H1 (cell line): ENCODE measurements around the gene ADGRV1. TPM values are rescaled to one million over a fixed set of nuclear protein-coding genes. Genes with fewer than 3 reads are reported as not detected.
A peak's percentile ranks its signal among the peaks of the same experiment; 100 is the strongest.

Experiments
- CTCF ChIA-PET: fragments of 300-600 bp; sonication (Branson Sonifier 250); formaldehyde crosslinking; loops from one replicate; lab custom pipeline; 2021; ENCODE audit not compliant: partially characterized antibody; lab: Charles Lee
- POLR2A ChIA-PET: fragments of 300-600 bp; sonication (Branson Sonifier 250); formaldehyde crosslinking; loops from one replicate; lab custom pipeline; 2021; ENCODE audit warnings: inconsistent platforms; ENCODE audit not compliant: partially characterized antibody; lab: Charles Lee
- DNase-seq, 2 experiments: peaks; one replicate each; pipeline versions ENCODE4 v3.0.0 to v3.0.0-alpha.2; 2010 to 2022; ENCODE audit warnings: low spot score in 2 of 2, low read depth in 1 of 2, mixed read lengths in 1 of 2
- FAIRE-seq: peaks from 2 replicates; lab custom pipeline; 2011; peaks lifted over from hg19 to GRCh38; lab: Jason Lieb, UNC
- H2AFZ ChIP-seq: 2 replicates; pipeline ENCODE4 v1.8.1; 2012; ENCODE audit warnings: low read length, inconsistent platforms
- H2AK5ac ChIP-seq: 2 replicates; pipeline ENCODE4 v1.6.1; 2013; ENCODE audit warnings: low read depth, low read length
- H2BK120ac ChIP-seq: replicated peaks from 2 replicates; pipeline ENCODE3; 2013; ENCODE audit warnings: low read depth, low read length, inconsistent platforms
- H2BK12ac ChIP-seq: 2 replicates; pipeline ENCODE4 v1.6.1; 2013; ENCODE audit warnings: low read depth, low read length
- H2BK15ac ChIP-seq: 2 replicates; pipeline ENCODE4 v1.6.1; 2013; ENCODE audit warnings: low read length
- H2BK20ac ChIP-seq: 2 replicates; pipeline ENCODE4 v1.6.1; 2013; ENCODE audit warnings: low read length
- H2BK5ac ChIP-seq: 2 replicates; pipeline ENCODE4 v1.6.1; 2013; ENCODE audit warnings: low read depth, low read length
- H3K14ac ChIP-seq: 2 replicates; pipeline ENCODE4 v1.6.1; 2013; ENCODE audit warnings: inconsistent platforms; ENCODE audit not compliant: insufficient read length
- H3K18ac ChIP-seq: 2 replicates; pipeline ENCODE4 v1.6.1; 2013; ENCODE audit warnings: low read length; ENCODE audit errors: extremely low read depth
- H3K23ac ChIP-seq: 2 replicates; pipeline ENCODE4 v1.6.1; 2013; ENCODE audit warnings: inconsistent platforms; ENCODE audit not compliant: insufficient read length
- H3K23me2 ChIP-seq: 2 replicates; pipeline ENCODE4 v1.6.1; 2013; ENCODE audit warnings: low read depth, low read length
- H3K27ac ChIP-seq: 2 replicates; pipeline ENCODE4 v1.6.1; 2011; ENCODE audit warnings: low read depth, low read length, inconsistent platforms
- H3K27me3 ChIP-seq, 4 experiments: replicated peaks in 1 of 4; 1 replicate in 1 of 4; 2 replicates in 3 of 4; pipeline versions ENCODE4 v1.6.1 to v1.8.1; 2011 to 2013; ENCODE audit warnings: low read length in 3 of 4, mild to moderate bottlenecking in 3 of 4, inconsistent platforms in 2 of 4, mixed read lengths in 2 of 4, moderate library complexity in 1 of 4; ENCODE audit not compliant: control insufficient read depth in 3 of 4, insufficient read depth in 3 of 4; ENCODE audit errors: extremely low read depth in 1 of 4
- H3K36me3 ChIP-seq, 4 experiments: 2 replicates each; pipeline versions ENCODE4 v1.6.1 to v1.8.1; 2011 to 2013; ENCODE audit warnings: mild to moderate bottlenecking in 4 of 4, low read length in 3 of 4, moderate library complexity in 2 of 4, control low read depth in 1 of 4, inconsistent platforms in 1 of 4; ENCODE audit not compliant: insufficient read depth in 4 of 4, control insufficient read depth in 2 of 4
- H3K4ac ChIP-seq: replicated peaks from 2 replicates; pipeline ENCODE3; 2013; ENCODE audit warnings: low read length, low read depth, mixed read lengths, inconsistent platforms; ENCODE audit not compliant: insufficient read length
- H3K4me1 ChIP-seq, 4 experiments: replicated peaks in 1 of 4; 1 replicate in 1 of 4; 2 replicates in 3 of 4; pipeline versions ENCODE4 v1.6.1 to v1.8.1; 2011 to 2013; ENCODE audit warnings: low read length in 3 of 4, inconsistent platforms in 2 of 4, mixed read lengths in 1 of 4; ENCODE audit not compliant: insufficient read depth in 4 of 4, control insufficient read depth in 3 of 4
- H3K4me2 ChIP-seq, 2 experiments: 2 replicates each; pipeline versions ENCODE4 v1.6.1 to v1.8.1; 2011 to 2013; ENCODE audit warnings: low read depth in 2 of 2, low read length in 2 of 2, control low read depth in 1 of 2, inconsistent platforms in 1 of 2, mild to moderate bottlenecking in 1 of 2; ENCODE audit not compliant: insufficient read depth in 1 of 2
- H3K4me3 ChIP-seq, 4 experiments: fragments of 200-600, 300-600 bp in 1 of 4; sonication (generic), shearing (Covaris generic), sonication (Bioruptor Twin) in 1 of 4; 2 replicates each; pipeline versions ENCODE4 v1.5.1 to v1.8.1; 2011 to 2016; ENCODE audit warnings: low read length in 4 of 4, low read depth in 3 of 4, control low read depth in 2 of 4, inconsistent platforms in 2 of 4, mild to moderate bottlenecking in 2 of 4, mixed read lengths in 1 of 4, moderate library complexity in 1 of 4; ENCODE audit not compliant: insufficient read depth in 2 of 4; ENCODE audit errors: extremely low read depth in 1 of 4
- H3K56ac ChIP-seq: replicated peaks from 2 replicates; pipeline ENCODE3; 2013; ENCODE audit warnings: low read depth, mild to moderate bottlenecking, mixed read lengths, low read length, inconsistent platforms; ENCODE audit not compliant: insufficient read length
- H3K79me1 ChIP-seq: 2 replicates; pipeline ENCODE4 v1.6.1; 2013; ENCODE audit warnings: low read depth, low read length, control low read depth
- H3K79me2 ChIP-seq, 2 experiments: 2 replicates each; pipeline versions ENCODE4 v1.6.1 to v1.8.1; 2012 to 2013; ENCODE audit warnings: low read length in 2 of 2, mild to moderate bottlenecking in 2 of 2, inconsistent platforms in 1 of 2; ENCODE audit not compliant: insufficient read depth in 2 of 2, control insufficient read depth in 1 of 2
- H3K9ac ChIP-seq, 4 experiments: replicated peaks in 1 of 4; 1 replicate in 1 of 4; 2 replicates in 3 of 4; pipeline versions ENCODE4 v1.6.1 to v1.8.1; 2011 to 2013; ENCODE audit warnings: low read depth in 3 of 4, low read length in 3 of 4, control low read depth in 2 of 4, mild to moderate bottlenecking in 2 of 4, moderate library complexity in 2 of 4, inconsistent platforms in 1 of 4; ENCODE audit errors: extremely low read depth in 1 of 4
- H3K9me3 ChIP-seq, 2 experiments: 2 replicates each; pipeline versions ENCODE4 v1.6.1 to v1.8.1; 2012 to 2013; ENCODE audit warnings: mild to moderate bottlenecking in 2 of 2, moderate library complexity in 2 of 2, control low read depth in 1 of 2, inconsistent platforms in 1 of 2, low read depth in 1 of 2, low read length in 1 of 2, mixed read lengths in 1 of 2; ENCODE audit not compliant: insufficient read depth in 2 of 2
- H4K20me1 ChIP-seq, 2 experiments: replicated peaks in 1 of 2; 2 replicates each; pipeline versions ENCODE3 to v1.8.1; 2011 to 2013; ENCODE audit warnings: inconsistent platforms in 2 of 2, low read length in 2 of 2, mild to moderate bottlenecking in 1 of 2; ENCODE audit not compliant: insufficient read depth in 2 of 2, control insufficient read depth in 1 of 2
- H4K5ac ChIP-seq: 2 replicates; pipeline ENCODE4 v1.6.1; 2013; ENCODE audit warnings: low read length, low read depth, mixed read lengths, inconsistent platforms; ENCODE audit not compliant: insufficient read length
- H4K8ac ChIP-seq: 2 replicates; pipeline ENCODE4 v1.8.0; 2013; ENCODE audit warnings: mild to moderate bottlenecking, moderate library complexity, low read length, inconsistent platforms; ENCODE audit not compliant: insufficient read depth; ENCODE audit errors: extremely low read depth
- H4K91ac ChIP-seq: replicated peaks from 2 replicates; pipeline ENCODE3; 2013; ENCODE audit warnings: low read length, mixed read lengths, inconsistent platforms; ENCODE audit not compliant: insufficient read length
- CHD1 ChIP-seq: IDR thresholded peaks from 2 replicates; pipeline ENCODE4 v1.6.1; 2012; ENCODE audit warnings: low read depth, low read length, improper control_type of control experiment
- EZH2 ChIP-seq: fragments of 200-600 bp; sonication (generic); IDR thresholded peaks from 2 replicates; pipeline ENCODE4 v1.7.1; 2012; ENCODE audit warnings: low read depth, mild to moderate bottlenecking, moderate library complexity, low read length, inconsistent platforms; ENCODE audit not compliant: severe bottlenecking
- KDM1A ChIP-seq: fragments of 200-600, 300-600 bp; sonication (generic); IDR thresholded peaks from 2 replicates; pipeline ENCODE4 v1.7.1; 2016; ENCODE audit warnings: mild to moderate bottlenecking, low read length, borderline replicate concordance
- POLR2A ChIP-seq, 2 experiments: IDR thresholded peaks; 1 replicate in 1 of 2; 2 replicates in 1 of 2; pipeline ENCODE4 v1.6.1; 2011; ENCODE audit warnings: low read depth in 2 of 2, low read length in 2 of 2, mild to moderate bottlenecking in 2 of 2; ENCODE audit errors: control extremely low read depth in 1 of 2
- SP4 ChIP-seq: IDR thresholded peaks from 2 replicates; pipeline ENCODE4 v1.6.1; 2012; ENCODE audit warnings: low read length, inconsistent platforms
- TAF1 ChIP-seq: IDR thresholded peaks from 2 replicates; pipeline ENCODE4 v1.6.1; 2011; ENCODE audit warnings: mild to moderate bottlenecking, low read depth, low read length
- TAF7 ChIP-seq: optimal IDR thresholded peaks from 2 replicates; pipeline ENCODE3; 2011; ENCODE audit warnings: low read depth, mild to moderate bottlenecking, inconsistent platforms, low read length, moderate library complexity, borderline replicate concordance
- WGBS, 2 experiments: shearing (Covaris generic) in 1 of 2; methylation state at CpG; one replicate each; pipeline versions ENCODE4 v1.1.6 to v1.1.7; 2013 to 2015; ENCODE audit warnings: low lambda C conversion rate in 2 of 2, mixed read lengths in 2 of 2, inconsistent platforms in 1 of 2, low coverage in 1 of 2, missing lambda C conversion rate in 1 of 2; ENCODE audit not compliant: insufficient replicate concordance in 2 of 2, insufficient coverage in 1 of 2, insufficient read length in 1 of 2; ENCODE audit errors: extremely low coverage in 1 of 2, missing lambda C conversion rate in 1 of 2; 5-methylcytosine and 5-hydroxymethylcytosine counted together
- polyA plus RNA-seq, 7 experiments: library from polyadenylated mRNA; depleted of rRNA in 3 of 7; stranded (reverse) in 5 of 7; unstranded in 2 of 7; fragments of >200 nt in 5 of 7; fragments of 200-250 nt in 2 of 7; gene quantifications; 1 replicate in 5 of 7; 2 replicates in 1 of 7; 4 replicates in 1 of 7; pipeline versions ENCODE4 v1.2.1 to v1.2.3, GENCODE V29; 2011 to 2013; ENCODE audit warnings: missing spikeins in 2 of 7, mixed read lengths in 2 of 7
- total RNA-seq: library from RNA; stranded (reverse); fragmentation: NEBNext Ultra II Directional; extraction: Animal tissue kit (Norgen Biotek cat#: 25700); gene quantifications from 2 replicates; pipeline ENCODE4 v1.2.1, GENCODE V29; 2021

Gene ADGRV1
- total and polyA plus RNA-seq, 2 of the 8 experiments (the other 6 are each of a cell fraction or from before 2014, with no cell fraction given), result 53.1 to 62.2 TPM

DNA sequence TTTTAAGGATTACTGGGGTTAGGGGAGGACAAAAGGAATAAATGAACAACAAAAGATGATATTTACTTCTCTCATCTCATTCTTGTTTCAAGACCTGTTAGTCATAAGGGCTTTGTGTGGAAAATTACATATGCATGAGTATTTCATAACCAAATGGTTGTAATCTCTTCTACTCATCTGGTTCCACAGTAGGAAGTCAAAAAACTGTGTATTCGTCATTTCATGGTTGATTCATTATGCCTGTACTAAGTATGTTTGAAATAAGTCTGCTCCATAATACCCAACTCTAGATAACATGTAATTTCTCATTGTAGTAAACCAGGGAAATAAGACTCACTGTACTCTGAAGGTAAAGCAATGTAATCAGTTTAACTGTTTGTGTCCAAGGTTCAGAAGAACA is 611.7 kb downstream of the ADGRV1 start:
- no peaks in the 10 kb centered on the region for H3K79me2 ChIP-seq
- no peak overlapping the region for H4K8ac ChIP-seq
- no peak for DNase-seq
- POLR2A ChIA-PET, result no interaction called here
- H3K4ac ChIP-seq, result no peak overlapping the region
- no peak for FAIRE-seq
- no peak overlapping the region for H4K91ac ChIP-seq
- H3K14ac ChIP-seq, result no peak overlapping the region
- H3K9me3 ChIP-seq, result no peaks in the 10 kb centered on the region
- no peak overlapping the region for H3K4me3 ChIP-seq
- H4K20me1 ChIP-seq, result no peaks in the 10 kb centered on the region
- H3K9ac ChIP-seq, result peak overlapping the region in 1 of 4 experiments; percentile 34; a peak in 1 of 7 replicates
- no peak overlapping the region for H2BK12ac ChIP-seq
- H2BK120ac ChIP-seq, result no peak overlapping the region
- H3K27ac ChIP-seq, result no peak overlapping the region
- WGBS, 2 experiments, result 0% methylated on average over 1 of the region's 1 CpG; no CpG with 5 or more reads in 1 of the 2 experiments
- no peaks in the 10 kb centered on the region for H3K27me3 ChIP-seq
- no peak for TF ChIP-seq POLR2A (IDR thresholded peaks at IDR 0.05; ENCODE audit: control extremely low read depth in 1 of 2, low read depth in 2 of 2, low read length in 2 of 2)
- TF ChIP-seq SP4, result no peak
- TF ChIP-seq TAF1, result no peak
- no peak for TF ChIP-seq KDM1A
- no peak for TF ChIP-seq TAF7
- TF ChIP-seq CHD1, result no peak
- TF ChIP-seq EZH2, result no peak
- no peak overlapping the region for H3K4me2 ChIP-seq
- H3K56ac ChIP-seq, result no peak overlapping the region
- peaks cover 0 to 3% (median 0%) of the 10 kb centered on the region in 4 experiments; a peak in 1 of 7 replicates for H3K4me1 ChIP-seq
- H2BK20ac ChIP-seq, result no peak overlapping the region
- no peak overlapping the region for H2BK15ac ChIP-seq
- CTCF ChIA-PET, result no interaction called here
- peaks cover 0 to 3% (median 0%) of the 10 kb centered on the region in 4 experiments; a peak in 1 of 8 replicates for H3K36me3 ChIP-seq
- no peak overlapping the region for H4K5ac ChIP-seq
- H2AK5ac ChIP-seq, result no peak overlapping the region
- no peaks in the 10 kb centered on the region for H3K79me1 ChIP-seq
- no peaks in the 10 kb centered on the region for H3K23me2 ChIP-seq
- H3K23ac ChIP-seq, result no peak overlapping the region
- H2BK5ac ChIP-seq, result no peak overlapping the region
- no peak overlapping the region for H2AFZ ChIP-seq
- H3K18ac ChIP-seq, result no peak overlapping the region
